HEK293 (cell line): Measurements from ENCODE around the gene SYNGR3.

Experiments used
- CTCF ChIA-PET: fragments of 350-600 bp; formaldehyde crosslinking; extraction: SDS; loops from one replicate; lab custom pipeline; 2021; ENCODE audit warnings: antibody characterized with exemption; lab: Yijun Ruan, JAX
- POLR2A ChIA-PET: fragments of 300-600 bp; formaldehyde crosslinking; extraction: SDS; loops from one replicate; lab custom pipeline; 2020; ENCODE audit warnings: antibody characterized with exemption, inconsistent platforms; lab: Yijun Ruan, JAX
- H3K27ac ChIP-seq: fragments of 200-500 bp; sonication (Bioruptor generic); 2 replicates; pipeline ENCODE4 v1.5.1; 2014; ENCODE audit warnings: low read depth, low read length, control low read depth, inconsistent platforms; ENCODE audit errors: extremely low read depth
- H3K36me3 ChIP-seq, 2 experiments: fragments of 200-500 bp in 1 of 2; sonication (Bioruptor generic) in 1 of 2; 1 replicate in 1 of 2; 2 replicates in 1 of 2; pipeline ENCODE4 v1.5.1; 2014 to 2017; ENCODE audit warnings: inconsistent platforms in 2 of 2, low read length in 2 of 2; ENCODE audit not compliant: control insufficient read depth in 2 of 2, insufficient read depth in 1 of 2
- H3K4me1 ChIP-seq: fragments of 200-500 bp; sonication (Bioruptor generic); 2 replicates; pipeline ENCODE4 v1.5.1; 2014; ENCODE audit warnings: mild to moderate bottlenecking, low read length, inconsistent platforms; ENCODE audit not compliant: control insufficient read depth, insufficient read depth
- H3K4me3 ChIP-seq: 2 replicates; pipeline ENCODE4 v1.5.1; 2011; ENCODE audit warnings: low read depth, mild to moderate bottlenecking, control low read depth, low read length, moderate library complexity
- H3K9me3 ChIP-seq: fragments of 200-500 bp; sonication (Bioruptor generic); 2 replicates; pipeline ENCODE4 v1.5.1; 2014; ENCODE audit warnings: low read depth, low read length, inconsistent platforms; ENCODE audit not compliant: control insufficient read depth, insufficient read depth
- GLIS2 ChIP-seq: fragments of 450-650 bp; formaldehyde crosslinking; IDR thresholded peaks from 2 replicates; pipeline ENCODE4 v1.5.1; 2016; ENCODE audit warnings: missing biosample characterization, missing genetic modification characterization
- INSM2 ChIP-seq: fragments of 450-650 bp; formaldehyde crosslinking; IDR thresholded peaks from 2 replicates; pipeline ENCODE4 v1.5.1; 2016; ENCODE audit warnings: missing biosample characterization, missing genetic modification characterization
- KLF10 ChIP-seq: fragments of 450-650 bp; IDR thresholded peaks from 2 replicates; pipeline ENCODE4 v1.5.1; 2018; ENCODE audit warnings: missing biosample characterization, mild to moderate bottlenecking, missing genetic modification characterization
- KLF8 ChIP-seq: fragments of 450-650 bp; formaldehyde crosslinking; IDR thresholded peaks from 2 replicates; pipeline ENCODE4 v1.5.1; 2016; ENCODE audit warnings: missing biosample characterization, missing genetic modification characterization
- MEIS1 ChIP-seq: sonication (generic); formaldehyde crosslinking; IDR thresholded peaks from 2 replicates; pipeline ENCODE4 v1.8.1; 2022; ENCODE audit warnings: missing genetic modification reagents, mild to moderate bottlenecking, borderline replicate concordance
- MYNN ChIP-seq: fragments of 450-650 bp; formaldehyde crosslinking; IDR thresholded peaks from 2 replicates; pipeline ENCODE4 v1.5.1; 2016; ENCODE audit warnings: missing biosample characterization, missing genetic modification characterization, borderline replicate concordance
- SETDB1 ChIP-seq: IDR thresholded peaks from one replicate; pipeline ENCODE4 v1.6.1; 2017; ENCODE audit warnings: mild to moderate bottlenecking, low read length, moderate library complexity, mixed read lengths; ENCODE audit not compliant: insufficient read length
- SP2 ChIP-seq: fragments of 450-650 bp; formaldehyde crosslinking; IDR thresholded peaks from 2 replicates; pipeline ENCODE4 v1.5.1; 2016; ENCODE audit warnings: missing biosample characterization, missing genetic modification characterization
- YY1 ChIP-seq: fragments of 450-650 bp; formaldehyde crosslinking; IDR thresholded peaks from 2 replicates; pipeline ENCODE4 v1.5.1; 2018; ENCODE audit warnings: missing biosample characterization, missing genetic modification characterization
- ZBTB10 ChIP-seq: fragments of 450-650 bp; formaldehyde crosslinking; IDR thresholded peaks from 2 replicates; pipeline ENCODE4 v1.5.1; 2016; ENCODE audit warnings: missing biosample characterization, missing genetic modification characterization
- ZBTB11 ChIP-seq: fragments of 450-650 bp; formaldehyde crosslinking; conservative IDR thresholded peaks from 2 replicates; pipeline ENCODE4 v1.5.1; 2016; ENCODE audit warnings: low read depth, missing biosample characterization, missing genetic modification characterization
- ZIC2 ChIP-seq: fragments of 450-650 bp; formaldehyde crosslinking; IDR thresholded peaks from 2 replicates; pipeline ENCODE4 v1.5.1; 2016; ENCODE audit warnings: missing biosample characterization, missing genetic modification characterization
- ZNF140 ChIP-seq: fragments of 450-650 bp; formaldehyde crosslinking; IDR thresholded peaks from 2 replicates; pipeline ENCODE4 v1.5.1; 2016; ENCODE audit warnings: missing biosample characterization, missing genetic modification characterization
- ZNF169 ChIP-seq: fragments of 450-650 bp; formaldehyde crosslinking; IDR thresholded peaks from 2 replicates; pipeline ENCODE4 v1.5.1; 2016; ENCODE audit warnings: missing biosample characterization, missing genetic modification characterization
- ZNF175 ChIP-seq: fragments of 450-650 bp; formaldehyde crosslinking; IDR thresholded peaks from 2 replicates; pipeline ENCODE4 v1.5.1; 2016; ENCODE audit warnings: missing biosample characterization, missing genetic modification characterization
- ZNF2 ChIP-seq: fragments of 450-650 bp; formaldehyde crosslinking; IDR thresholded peaks from 2 replicates; pipeline ENCODE4 v1.5.1; 2016; ENCODE audit warnings: missing biosample characterization, missing genetic modification characterization
- ZNF223 ChIP-seq: fragments of 450-650 bp; formaldehyde crosslinking; IDR thresholded peaks from 2 replicates; pipeline ENCODE4 v1.5.1; 2016; ENCODE audit warnings: missing biosample characterization, missing genetic modification characterization
- ZNF280D ChIP-seq: fragments of 450-650 bp; formaldehyde crosslinking; IDR thresholded peaks from 2 replicates; pipeline ENCODE4 v1.5.1; 2016; ENCODE audit warnings: missing biosample characterization, missing genetic modification characterization
- ZNF366 ChIP-seq: fragments of 450-650 bp; formaldehyde crosslinking; conservative IDR thresholded peaks from 2 replicates; pipeline ENCODE4 v1.5.1; 2016; ENCODE audit warnings: missing biosample characterization, missing genetic modification characterization
- ZNF558 ChIP-seq: fragments of 450-650 bp; formaldehyde crosslinking; IDR thresholded peaks from 2 replicates; pipeline ENCODE4 v1.5.1; 2016; ENCODE audit warnings: missing biosample characterization, missing genetic modification characterization
- ZNF610 ChIP-seq: fragments of 450-650 bp; formaldehyde crosslinking; IDR thresholded peaks from 2 replicates; pipeline ENCODE4 v1.5.1; 2016; ENCODE audit warnings: missing biosample characterization, missing genetic modification characterization, borderline replicate concordance
- ZNF621 ChIP-seq: fragments of 450-650 bp; formaldehyde crosslinking; IDR thresholded peaks from 2 replicates; pipeline ENCODE4 v1.5.1; 2017; ENCODE audit warnings: missing biosample characterization, missing genetic modification characterization
- ZNF645 ChIP-seq: fragments of 450-650 bp; formaldehyde crosslinking; IDR thresholded peaks from 2 replicates; pipeline ENCODE4; 2016; ENCODE audit warnings: missing biosample characterization, missing genetic modification characterization
- ZNF677 ChIP-seq: fragments of 450-650 bp; IDR thresholded peaks from 2 replicates; pipeline ENCODE4 v1.5.0; 2018; ENCODE audit warnings: missing biosample characterization, mild to moderate bottlenecking, missing genetic modification characterization, moderate library complexity
- ZSCAN23 ChIP-seq: fragments of 450-650 bp; formaldehyde crosslinking; IDR thresholded peaks from 2 replicates; pipeline ENCODE4 v1.5.1; 2016; ENCODE audit warnings: missing biosample characterization, missing genetic modification characterization

The SYNGR3 gene

GRCh38 chr16:1990101-1990350 lies 256 bp downstream of the SYNGR3 start (continued):
- TF ChIP-seq ZNF2 (tag by site-specific recombination) (no peak), SP2 (no peak)

- POLR2A ChIA-PET: interaction anchor here (0.8 to 1.7 kb wide), 3 partner anchors 19 to 162 kb away, joined by 3 to 8 read pairs (median 6); partner anchors contain the start of genes RPS2 and TBL3
- TF ChIP-seq YY1: no peak
- no peak for TF ChIP-seq ZNF169 (tag by site-specific recombination)
- no peak for TF ChIP-seq ZNF621 (tag by site-specific recombination)
- TF ChIP-seq ZNF175 (tag by site-specific recombination): no peak
- no peak; the same call in 1 of the 2 replicates for TF ChIP-seq ZNF366 (tag by site-specific recombination)
- no peak for TF ChIP-seq SETDB1
- TF ChIP-seq MEIS1 (CRISPR knock-in tag): no peak
- no peak for TF ChIP-seq ZNF140 (tag by site-specific recombination)
- no peak for TF ChIP-seq ZSCAN23 (tag by site-specific recombination)
- TF ChIP-seq MYNN (tag by site-specific recombination): no peak
- no peak for TF ChIP-seq ZNF2 (tag by site-specific recombination)
- no peak for TF ChIP-seq ZNF558 (tag by site-specific recombination)
- peak; percentile 78 for TF ChIP-seq ZIC2 (tag by site-specific recombination)
- 0 out of 2 replicates have a peak, but pooled peaks have one; percentile 40 for TF ChIP-seq INSM2
- no peak for TF ChIP-seq ZNF645 (tag by site-specific recombination)
- peak; percentile 46; the same call in 1 of the 2 replicates for TF ChIP-seq KLF8 (tag by site-specific recombination)
- TF ChIP-seq ZBTB11: no peak
- TF ChIP-seq ZBTB10 (tag by site-specific recombination): no peak
- peak; percentile 74 for TF ChIP-seq GLIS2 (tag by site-specific recombination)
- no peak for TF ChIP-seq ZNF610
- TF ChIP-seq KLF10 (tag by site-specific recombination): peak; percentile 72
- no peak for TF ChIP-seq ZNF677 (tag by site-specific recombination)
- TF ChIP-seq ZNF223: no peak
- TF ChIP-seq ZNF280D: no peak
Measured at GRCh38 chr16:1990351-1991134, 773 bp downstream of the SYNGR3 start.

More at GRCh38 chr16:1990351-1991134, 773 bp downstream of the SYNGR3 start:
- peak overlapping the region; percentile 45 for H3K4me3 ChIP-seq
- H3K27ac ChIP-seq: no peak overlapping the region; the same call in 1 of the 2 replicates
- H3K9me3 ChIP-seq: no peaks in the 10 kb centered on the region
- CTCF ChIA-PET: interaction anchor here (0.6 to 1.6 kb wide), 2 partner anchors 13 to 130 kb away, joined by 3 to 8 read pairs; no protein-coding TSS in a partner anchor
- peaks cover 0 to 18% of the 10 kb centered on the region in 2 experiments; a peak in 1 of 3 replicates for H3K36me3 ChIP-seq
- peaks cover 3% of the 10 kb centered on the region for H3K4me1 ChIP-seq
